Heart right ventricle (tissue), 16 donors: ENCODE measurements around the gene SDSL. TPM values are rescaled to one million over a fixed set of nuclear protein-coding genes. Genes with fewer than 3 reads are reported as not detected.

Experiments
- ATAC-seq, 8 donors: fragments of 200-7000 bp; cut with Tn5 transposase; one replicate each; pipeline ENCODE4 v1.9.1; 2020; ENCODE audit warnings: mild to moderate bottlenecking in 8 of 8, moderate library complexity in 8 of 8, moderate number of reproducible peaks in 1 of 8
- DNase-seq, 2 donors: peaks; one replicate each; pipeline ENCODE4 v3.0.0-alpha.2; 2020
- H3K27ac ChIP-seq, 10 donors: fragments of 200-600 bp; sonication (generic) in 2 of 10; one replicate each; pipeline versions ENCODE4 v1.5.0 to v1.8.0; 2020 to 2022; ENCODE audit warnings: mild to moderate bottlenecking in 3 of 10
- H3K27me3 ChIP-seq, 7 donors: fragments of 200-600 bp; one replicate each; pipeline ENCODE4 v1.8.0; 2021 to 2022; ENCODE audit warnings: mild to moderate bottlenecking in 2 of 7
- H3K36me3 ChIP-seq, 9 donors: fragments of 200-600 bp; sonication (generic) in 1 of 9; one replicate each; pipeline versions ENCODE4 v1.5.0 to v1.8.0; 2020 to 2022; ENCODE audit warnings: mild to moderate bottlenecking in 2 of 9
- H3K4me1 ChIP-seq, 9 donors: fragments of 200-600 bp; sonication (generic) in 1 of 9; one replicate each; pipeline versions ENCODE4 v1.5.0 to v1.8.0; 2020 to 2022; ENCODE audit warnings: mild to moderate bottlenecking in 4 of 9
- H3K4me3 ChIP-seq, 10 donors: fragments of 200-600 bp; sonication (generic) in 2 of 10; one replicate each; pipeline versions ENCODE4 v1.5.0 to v1.8.0; 2020 to 2022; ENCODE audit warnings: mild to moderate bottlenecking in 7 of 10, moderate library complexity in 2 of 10
- H3K9me3 ChIP-seq, 11 donors: fragments of 200-600 bp in 10 of 11; sonication (generic) in 2 of 11; one replicate each; pipeline versions ENCODE4 v1.5.0 to v1.8.0; 2013 to 2022; ENCODE audit warnings: mild to moderate bottlenecking in 2 of 11, control low read depth in 1 of 11, moderate library complexity in 1 of 11
- WGBS, 2 donors: extraction: QIAGEN DNeasy Blood & Tissue Kit; methylation state at CpG; one replicate each; pipeline ENCODE4 v1.1.7; 2013; ENCODE audit warnings: inconsistent platforms in 1 of 2; 5-methylcytosine and 5-hydroxymethylcytosine counted together
- intact Hi-C, 10 donors: fragments of 100-400 bp; cut with DNase I; formaldehyde crosslinking; loops; one replicate each; pipeline versions ENCODE4 v1.11.1 to v1.14.2; 2022
- polyA plus RNA-seq, 2 donors: library from polyadenylated mRNA; stranded (reverse); fragments of 200-250 nt; gene quantifications; one replicate each; pipeline ENCODE4 v1.2.3, GENCODE V29; 2013
- total RNA-seq, 10 donors: library from RNA; stranded (reverse); fragmentation: NEBNext Ultra II Directional in 3 of 10; extraction: Animal tissue kit (Norgen Biotek cat#: 25700) in 3 of 10; gene quantifications; one replicate each; pipeline versions ENCODE4 v1.2.1 to v1.2.4, GENCODE V29; 2021 to 2023
- TF ChIP-seq, protein P1 (sequence below), 9 donors: fragments of 200-600 bp; sonication (generic) in 2 of 9; IDR thresholded peaks; one replicate each; pipeline versions ENCODE4 v1.5.0 to v1.8.0; 2021 to 2022; ENCODE audit warnings: antibody characterized with exemption in 9 of 9, mild to moderate bottlenecking in 5 of 9, moderate library complexity in 1 of 9
- donor health status: Arrhythmogenic right ventricular cardiomyopathy.
- donor health status: ischemic (EF 13 %, LVEDD 7.1; RV severe dilation, severe dysfunction).
- donor health status: healthy with polysubstance abuse.
- donor health status: DM: no; HTN: yes; CAD: no.
- donor health status: DM: no; HTN: no; CAD: no.
- donor health status: ischemic (EF 25% LVEDD 6.9; RV normal size, moderate dysfunction).
- donor health status: ischemic (EF 25% LVEDD 5.7; RV mildly dilated, moderate dysfunction).
- donor health status: healthy.
- donor health status: DM: yes; HTN: yes; CAD: no.
- donor health status: Ischemic cardiomyopathy.
- donor health status: ischemic (EF 35%, LVEDD 5.7; RV mildly dilated, moderate dysfunction).
- donor health status: nonischemic (EF 11% LVEDD 7.7; RV severe dilation, severe dysfunction).
- donor health status: DM: yes; HTN: yes; CAD: no.
- donor health status: PGD.
- donor health status: ischemic (EF 29% LVEDD 5.4; RV normal size, mild dysfunction).
- donor health status: nonischemic (EF 23%, LVEDD 6.1; RV moderate dilation, normal function).

Gene SDSL
- total and polyA plus RNA-seq, 12 donors, result 2.0 to 23.4 (median 13.8) TPM

DNA sequence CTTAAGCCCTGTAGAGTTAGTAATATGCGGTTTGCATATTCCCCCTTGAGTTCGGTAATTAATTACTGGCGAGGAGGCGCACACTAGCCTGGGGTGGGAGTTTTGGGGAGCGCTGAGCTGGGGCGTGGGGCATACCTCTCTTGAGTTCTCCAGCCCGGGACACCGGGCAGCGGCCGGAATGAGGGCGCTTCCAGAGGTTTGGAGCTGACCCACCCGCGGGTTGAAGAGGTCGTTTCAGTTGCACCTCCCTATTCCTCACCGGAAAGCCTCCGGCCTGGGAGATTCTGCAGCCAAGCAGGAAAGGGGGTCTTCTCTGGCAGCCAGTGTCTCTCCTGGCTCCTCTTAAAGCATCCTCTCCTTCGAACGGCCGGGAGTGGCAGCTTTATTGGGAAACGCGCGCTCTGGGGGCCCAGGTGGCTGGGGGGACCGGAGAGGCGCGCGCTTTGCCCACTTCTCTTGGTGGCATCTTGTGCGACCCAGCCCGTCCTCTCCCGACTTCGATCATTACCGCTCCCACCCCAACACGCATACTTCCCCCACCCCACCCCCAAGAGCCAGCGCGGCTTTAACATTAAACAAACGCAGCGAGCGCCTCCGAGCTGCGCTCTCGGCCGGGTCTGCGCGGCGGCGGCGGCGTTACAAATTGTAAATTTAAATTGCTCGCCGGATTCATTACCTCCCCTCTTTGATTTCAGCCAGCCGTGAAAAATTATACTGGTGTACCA lies 53.4 kb downstream of the SDSL start:
- H3K4me3 ChIP-seq, result no peak overlapping the region
- ATAC-seq, result no peak
- H3K9me3 ChIP-seq, result no peaks in the 10 kb centered on the region
- peaks cover 45 to 98% (median 97%) of the 10 kb centered on the region in 7 donors for H3K27me3 ChIP-seq
- intact Hi-C loops, result no loop called here
- no peak overlapping the region for H3K27ac ChIP-seq
- H3K36me3 ChIP-seq, result no peaks in the 10 kb centered on the region
- DNase-seq, result no peak
- H3K4me1 ChIP-seq, result peaks cover 0 to 13% (median 5%) of the 10 kb centered on the region in 9 donors
- 1 to 2% methylated on average over 50 of the region's 50 CpGs for WGBS, 2 donors
- TF ChIP-seq, protein P1, sequence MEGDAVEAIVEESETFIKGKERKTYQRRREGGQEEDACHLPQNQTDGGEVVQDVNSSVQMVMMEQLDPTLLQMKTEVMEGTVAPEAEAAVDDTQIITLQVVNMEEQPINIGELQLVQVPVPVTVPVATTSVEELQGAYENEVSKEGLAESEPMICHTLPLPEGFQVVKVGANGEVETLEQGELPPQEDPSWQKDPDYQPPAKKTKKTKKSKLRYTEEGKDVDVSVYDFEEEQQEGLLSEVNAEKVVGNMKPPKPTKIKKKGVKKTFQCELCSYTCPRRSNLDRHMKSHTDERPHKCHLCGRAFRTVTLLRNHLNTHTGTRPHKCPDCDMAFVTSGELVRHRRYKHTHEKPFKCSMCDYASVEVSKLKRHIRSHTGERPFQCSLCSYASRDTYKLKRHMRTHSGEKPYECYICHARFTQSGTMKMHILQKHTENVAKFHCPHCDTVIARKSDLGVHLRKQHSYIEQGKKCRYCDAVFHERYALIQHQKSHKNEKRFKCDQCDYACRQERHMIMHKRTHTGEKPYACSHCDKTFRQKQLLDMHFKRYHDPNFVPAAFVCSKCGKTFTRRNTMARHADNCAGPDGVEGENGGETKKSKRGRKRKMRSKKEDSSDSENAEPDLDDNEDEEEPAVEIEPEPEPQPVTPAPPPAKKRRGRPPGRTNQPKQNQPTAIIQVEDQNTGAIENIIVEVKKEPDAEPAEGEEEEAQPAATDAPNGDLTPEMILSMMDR (IDR thresholded peaks at IDR 0.05), result no peak

DNA sequence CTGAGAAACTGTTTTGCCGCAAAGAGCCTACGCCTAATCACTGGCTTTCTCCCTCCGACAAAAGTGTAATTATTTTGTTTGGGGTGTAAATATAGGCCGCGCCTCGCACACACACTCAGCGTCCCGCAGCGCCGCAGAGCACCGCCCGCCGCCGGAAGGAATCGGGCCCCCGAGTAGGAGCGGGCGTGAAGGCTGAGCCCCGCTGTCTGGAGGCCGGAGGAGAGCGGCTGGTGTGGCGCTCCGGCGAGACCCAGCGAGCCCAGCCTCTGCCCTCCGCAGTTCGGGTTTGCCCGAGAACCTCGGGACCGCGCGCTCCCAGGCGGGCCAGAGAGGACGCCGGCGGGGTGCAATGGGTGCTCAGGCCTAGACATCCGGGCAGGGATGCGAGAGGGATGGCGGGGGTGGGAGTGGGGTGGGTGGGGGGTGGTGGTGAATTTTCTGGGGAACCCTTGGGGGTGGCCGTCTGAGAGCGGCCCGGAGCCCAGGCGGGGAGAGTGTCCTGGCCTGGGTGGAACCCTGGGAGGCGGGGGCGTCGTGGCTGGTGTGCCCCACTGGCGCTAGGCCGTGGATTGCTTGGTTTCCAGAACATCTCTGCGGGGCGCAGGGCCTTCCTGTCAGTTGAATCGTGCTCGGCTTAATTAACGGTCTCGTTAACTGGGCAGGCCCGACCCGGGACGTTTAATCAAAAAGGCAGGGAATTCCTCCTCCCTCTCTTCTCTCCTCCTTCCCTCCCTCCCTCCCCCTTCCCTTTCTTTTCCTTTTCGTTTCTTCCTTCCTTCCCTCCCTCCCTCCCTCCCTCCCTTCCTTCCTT lies 54.2 kb downstream of the SDSL start:
- WGBS, 2 donors, result 1 to 2% methylated on average over 49 to 58 of the region's 58 CpGs
- DNase-seq (no peak), ATAC-seq (no peak)
- TF ChIP-seq, protein P1 (IDR thresholded peaks at IDR 0.05), result no peak
- Histone ChIP-seq H3K4me1 (peaks cover 0 to 6% (median 5%) of the 10 kb centered on the region in 9 donors), H3K36me3 (no peaks in the 10 kb centered on the region), H3K9me3 (no peaks in the 10 kb centered on the region), H3K27me3 (peaks cover 37 to 98% (median 97%) of the 10 kb centered on the region in 7 donors), H3K4me3 (no peak overlapping the region), H3K27ac (no peak overlapping the region)
- intact Hi-C loops, result no loop called here

DNA sequence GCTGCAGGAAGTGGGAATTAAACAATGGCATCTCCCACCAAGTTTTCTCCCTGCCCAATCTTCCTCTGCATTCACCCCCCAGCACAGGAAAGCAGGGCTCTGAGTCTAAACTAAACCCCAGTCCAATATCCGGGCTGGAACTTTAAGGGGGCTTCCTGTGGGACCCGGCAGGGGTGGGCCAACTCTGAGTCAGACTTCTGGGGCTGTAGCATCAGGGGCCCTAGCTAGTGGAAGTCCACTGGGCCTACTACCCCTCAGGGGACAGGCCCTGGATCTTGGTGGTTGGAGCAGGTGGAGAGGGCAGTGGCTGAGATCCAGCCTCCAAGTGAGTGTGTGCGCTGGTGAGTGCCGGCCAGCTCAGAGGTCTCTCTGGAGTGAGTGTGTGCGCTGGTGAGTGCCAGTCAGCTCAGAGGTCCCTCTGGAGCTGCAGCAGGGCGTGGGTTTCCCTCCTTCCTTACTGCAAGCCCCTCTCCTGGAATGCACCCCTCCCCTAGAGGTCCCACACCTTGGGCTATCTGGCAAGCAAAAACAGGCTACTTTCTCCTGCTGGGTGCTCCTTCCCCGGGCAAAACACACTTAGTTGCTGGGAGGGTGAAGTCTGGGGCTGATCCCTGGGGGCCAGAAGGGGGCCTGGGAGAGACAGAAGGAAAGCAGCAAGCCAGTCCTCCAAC lies 55.1 kb downstream of the SDSL start:
- no peak overlapping the region for H3K27ac ChIP-seq
- peaks cover 30 to 98% (median 97%) of the 10 kb centered on the region in 7 donors for H3K27me3 ChIP-seq
- H3K4me3 ChIP-seq, result no peak overlapping the region
- no peak for ATAC-seq
- intact Hi-C loops, result no loop called here
- H3K9me3 ChIP-seq, result no peaks in the 10 kb centered on the region
- DNase-seq, result no peak
- TF ChIP-seq, protein P1 (IDR thresholded peaks at IDR 0.05), result no peak
- no peaks in the 10 kb centered on the region for H3K36me3 ChIP-seq
- peaks cover 0 to 6% (median 0%) of the 10 kb centered on the region in 9 donors for H3K4me1 ChIP-seq
- WGBS, 2 donors, result 2 to 3% methylated on average over 7 of the region's 7 CpGs

DNA sequence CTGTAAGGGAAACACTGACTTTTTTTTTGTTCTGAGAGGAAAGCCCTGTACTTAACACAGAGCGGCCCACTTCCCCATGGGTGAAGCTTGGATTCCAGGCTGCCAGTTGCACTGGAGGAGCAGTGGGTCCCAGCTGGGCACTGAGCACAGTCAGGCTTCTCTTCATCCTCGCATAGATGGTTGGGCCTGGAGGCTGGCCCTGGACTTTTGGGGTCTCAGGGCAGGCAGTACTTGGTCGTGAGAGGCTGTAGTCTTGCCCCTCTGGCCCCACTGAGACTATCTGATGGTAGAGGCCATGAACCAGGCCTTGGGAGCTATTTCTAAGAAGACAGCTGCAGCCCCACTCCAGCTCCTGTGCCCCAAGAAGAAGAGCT lies 55.6 kb downstream of the SDSL start:
- Histone ChIP-seq H3K27ac (no peak overlapping the region), H3K27me3 (peaks cover 28 to 98% (median 97%) of the 10 kb centered on the region in 7 donors), H3K4me1 (peaks cover 0 to 6% (median 0%) of the 10 kb centered on the region in 9 donors), H3K9me3 (no peaks in the 10 kb centered on the region), H3K36me3 (no peaks in the 10 kb centered on the region), H3K4me3 (no peak overlapping the region)
- DNase-seq (no peak), ATAC-seq (no peak)
- TF ChIP-seq, protein P1 (IDR thresholded peaks at IDR 0.05), result no peak
- intact Hi-C loops, result no loop called here
- 2 to 3% methylated on average over 3 of the region's 3 CpGs for WGBS, 2 donors
